Activated naive CD4-positive, alpha-beta T cell treated with anti-CD3 and anti-CD28 coated beads, Interleukin-2, amount 50 U/mL, for 72 hours (primary cell): ENCODE data around the gene ZNF689. TPM values are rescaled to one million over a fixed set of nuclear protein-coding genes. Genes with fewer than 3 reads are reported as not detected.
A peak's percentile ranks its signal among the peaks of the same experiment; 100 is the strongest.

Experiments used
- ATAC-seq, 2 donors: fragments of 150-1000 bp; cut with Tn5 transposase; 2 replicates each; pipeline ENCODE4 v1.10.0; 2021; ENCODE audit warnings: mild to moderate bottlenecking in 2 of 2, moderate library complexity in 2 of 2
- DNase-seq, 2 donors: peaks; one replicate each; pipeline ENCODE4 v3.0.0; 2021 to 2022; ENCODE audit warnings: low spot score in 2 of 2
- H3K27ac Mint-ChIP-seq, 2 donors: one replicate each; pipeline ENCODE4 v1.8.0; 2022; ENCODE audit warnings: mild to moderate bottlenecking in 2 of 2, mixed read lengths in 2 of 2
- H3K36me3 Mint-ChIP-seq, 2 donors: one replicate each; pipeline ENCODE4 v1.8.0; 2022; ENCODE audit warnings: mixed read lengths in 2 of 2
- H3K9me3 Mint-ChIP-seq, 2 donors: one replicate each; pipeline ENCODE4 v1.8.0; 2022; ENCODE audit warnings: mixed read lengths in 2 of 2
- total RNA-seq, 2 donors: library from RNA; stranded (reverse); gene quantifications; one replicate each; pipeline ENCODE4 v1.2.3, GENCODE V29; 2022

The ZNF689 gene
- total RNA-seq, 2 donors from 2014 or later = 11.6 to 13.7 TPM

- DNase-seq = no peak
These were observed 48.9 kb downstream of the ZNF689 start for GRCh38 chr16:30561089-30561816.

DNA sequence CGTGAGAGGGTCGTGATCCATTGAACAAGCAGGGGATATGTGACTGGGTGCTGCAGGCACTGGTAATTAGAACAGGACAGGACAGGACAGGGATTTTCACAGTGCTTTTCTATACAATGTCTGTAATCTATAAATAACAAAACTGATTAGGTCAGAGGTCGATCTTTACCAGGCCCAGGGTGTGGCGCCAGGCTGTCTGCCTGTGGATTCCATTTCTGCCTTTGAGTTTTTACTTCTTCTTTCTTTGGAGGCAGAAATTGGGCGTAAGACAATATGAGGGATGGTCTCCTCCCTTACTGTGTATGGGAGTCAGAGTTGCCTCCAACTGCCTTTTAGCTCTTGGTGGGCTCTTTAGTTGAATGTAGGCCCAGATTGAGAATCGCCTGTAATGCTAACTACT is 50.5 kb downstream of the ZNF689 start:
- Mint-ChIP-seq H3K36me3 (peaks cover 6 to 15% of the 10 kb centered on the region in 2 donors), H3K27ac (peak overlapping the region; percentile 38 to 90), H3K9me3 (no peaks in the 10 kb centered on the region)
- no peak for ATAC-seq
- DNase-seq = no peak

More at GRCh38 chr16:30561089-30561816, 48.9 kb downstream of the ZNF689 start:
- ATAC-seq = no peak
- Mint-ChIP-seq H3K9me3 (no peaks in the 10 kb centered on the region), H3K36me3 (peaks cover 6 to 11% of the 10 kb centered on the region in 2 donors), H3K27ac (peak overlapping the region; percentile 85 to 88)

DNA sequence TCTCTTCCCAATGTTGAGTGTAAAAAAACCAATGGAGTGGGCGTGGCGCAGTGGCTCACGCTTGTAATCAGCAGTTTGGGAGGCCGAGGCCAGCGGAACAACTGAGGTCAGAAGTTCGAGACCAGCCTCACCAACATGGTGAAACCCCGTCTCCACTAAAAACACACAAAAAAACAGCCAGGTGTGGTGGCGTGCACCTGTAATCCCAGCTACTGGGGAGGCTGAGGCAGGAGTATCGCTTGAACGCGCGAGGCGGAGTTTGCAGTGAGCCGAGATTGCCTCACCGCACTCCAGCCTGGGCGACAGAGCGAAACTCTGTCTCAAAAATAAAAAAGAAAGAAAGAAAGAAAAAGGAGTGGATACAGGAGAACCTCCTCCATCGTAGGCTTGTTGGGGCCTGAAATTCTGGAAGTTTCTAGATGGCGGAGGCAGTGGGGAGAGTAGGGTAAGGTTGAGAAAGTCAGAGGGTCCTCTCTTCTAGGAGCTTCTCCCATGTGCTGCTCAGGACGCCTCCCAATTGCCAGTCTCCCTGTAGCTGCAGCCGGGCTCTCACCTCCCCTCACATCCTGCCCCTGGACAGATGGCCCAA is 51.3 kb downstream of the ZNF689 start:
- ATAC-seq = no peak
- peaks cover 13 to 15% of the 10 kb centered on the region in 2 donors for H3K36me3 Mint-ChIP-seq
- H3K27ac Mint-ChIP-seq = peak overlapping the region; percentile 88 to 90
- no peak for DNase-seq
- H3K9me3 Mint-ChIP-seq = no peaks in the 10 kb centered on the region

GRCh38 chr16:30557957-30558788 is 52.0 kb downstream of the ZNF689 start, which contains the start of gene ZNF764:
ZNF764 (minus strand) TSS chr16:30558374; CDS start chr16:30558182, 192 bp downstream.
- peaks cover 15 to 20% of the 10 kb centered on the region in 2 donors for H3K36me3 Mint-ChIP-seq
- peak within 1 kb of the TSS; percentile 90 to 96 for H3K27ac Mint-ChIP-seq
- peak; percentile 96 to 97 for ATAC-seq
- peak; percentile 96 to 97 for DNase-seq
- no peaks in the 10 kb centered on the region for H3K9me3 Mint-ChIP-seq

DNA sequence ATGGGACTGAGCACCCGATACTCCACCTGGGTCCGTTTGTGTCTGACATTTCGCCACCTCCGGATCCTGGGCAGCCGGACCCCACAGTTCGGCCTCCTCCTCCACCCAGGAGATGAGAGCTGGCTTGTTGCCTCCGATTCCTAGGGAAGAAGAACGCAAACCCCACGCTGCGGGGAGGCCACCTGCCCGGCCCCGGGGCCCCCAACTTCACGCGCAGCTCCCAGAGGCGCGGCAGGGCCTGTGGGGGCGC is 52.6 kb downstream of the ZNF689 start:
- ATAC-seq (no peak), DNase-seq (no peak)
- Mint-ChIP-seq H3K9me3 (no peaks in the 10 kb centered on the region), H3K36me3 (peaks cover 15 to 23% of the 10 kb centered on the region in 2 donors), H3K27ac (peak overlapping the region; percentile 90 to 96)

DNA sequence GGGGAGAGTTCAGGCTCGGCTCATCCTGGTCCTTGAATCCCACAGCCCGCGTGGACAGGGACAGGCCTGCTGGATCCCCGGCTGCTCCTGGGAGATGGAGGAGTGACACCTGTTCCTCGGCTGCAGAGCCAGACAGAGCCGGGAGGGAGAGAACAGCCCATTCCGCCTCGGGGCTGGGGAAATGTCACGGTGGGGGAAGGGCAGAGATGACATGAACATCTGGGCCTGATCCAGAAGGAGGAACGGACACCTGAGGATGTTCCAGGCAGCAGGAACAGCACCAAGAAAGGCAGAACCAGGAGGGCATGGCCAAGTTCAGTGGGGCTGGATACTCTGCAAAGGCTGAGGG is 54.1 kb downstream of the ZNF689 start:
- ATAC-seq = no peak
- Mint-ChIP-seq H3K9me3 (no peaks in the 10 kb centered on the region), H3K36me3 (peaks cover 10 to 23% of the 10 kb centered on the region in 2 donors), H3K27ac (peak overlapping the region; percentile 90 to 96)
- no peak for DNase-seq

DNA sequence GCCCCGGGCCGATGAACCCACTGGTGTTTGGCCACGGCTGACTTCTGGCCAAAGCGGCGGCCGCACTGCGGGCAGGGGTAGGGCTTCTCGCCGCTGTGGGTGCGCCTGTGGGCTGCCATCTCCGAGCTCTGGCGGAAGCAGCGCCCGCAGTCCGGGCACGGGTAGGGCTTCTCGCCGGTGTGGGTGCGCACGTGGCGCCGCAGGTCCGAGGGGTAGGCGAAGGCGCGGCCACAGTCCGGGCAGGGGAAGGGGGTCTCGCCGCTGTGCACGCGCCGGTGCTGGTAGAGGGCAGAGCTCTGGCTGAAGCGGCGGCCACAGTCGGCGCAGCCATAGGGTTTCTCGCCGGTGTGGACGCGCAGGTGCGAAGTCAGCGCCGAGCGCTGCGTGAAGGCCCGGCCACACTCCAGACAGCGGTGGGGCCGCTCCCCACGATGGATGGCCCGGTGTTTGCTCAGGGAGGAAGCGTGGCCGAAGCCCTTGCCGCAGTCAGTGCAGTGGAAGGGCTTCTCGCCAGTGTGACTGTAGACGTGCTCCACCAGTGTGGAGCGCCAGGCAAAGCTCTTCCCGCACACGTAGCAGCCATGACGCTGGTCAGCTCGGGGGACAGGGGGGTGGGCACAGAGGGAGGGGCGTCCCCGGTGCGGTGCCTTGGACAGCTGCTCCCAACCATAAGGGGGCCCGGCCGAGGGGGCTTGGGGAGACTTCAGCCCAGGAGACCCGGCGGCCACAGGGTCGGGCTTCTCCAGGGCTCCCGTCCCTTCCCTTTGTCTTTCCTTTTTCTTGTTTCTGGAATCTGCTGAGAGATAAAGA is 54.7 kb downstream of the ZNF689 start:
- no peak for DNase-seq
- Mint-ChIP-seq H3K36me3 (peaks cover 10 to 23% of the 10 kb centered on the region in 2 donors), H3K27ac (peak overlapping the region; percentile 90 to 96), H3K9me3 (no peaks in the 10 kb centered on the region)
- no peak for ATAC-seq

GRCh38 chr16:30554557-30555314 is 55.5 kb downstream of the ZNF689 start:
- H3K27ac Mint-ChIP-seq = peak overlapping the region in 1 of 2 donors; percentile 50
- peaks cover 10 to 23% of the 10 kb centered on the region in 2 donors for H3K36me3 Mint-ChIP-seq
- no peaks in the 10 kb centered on the region for H3K9me3 Mint-ChIP-seq
- ATAC-seq (no peak), DNase-seq (no peak)

DNA sequence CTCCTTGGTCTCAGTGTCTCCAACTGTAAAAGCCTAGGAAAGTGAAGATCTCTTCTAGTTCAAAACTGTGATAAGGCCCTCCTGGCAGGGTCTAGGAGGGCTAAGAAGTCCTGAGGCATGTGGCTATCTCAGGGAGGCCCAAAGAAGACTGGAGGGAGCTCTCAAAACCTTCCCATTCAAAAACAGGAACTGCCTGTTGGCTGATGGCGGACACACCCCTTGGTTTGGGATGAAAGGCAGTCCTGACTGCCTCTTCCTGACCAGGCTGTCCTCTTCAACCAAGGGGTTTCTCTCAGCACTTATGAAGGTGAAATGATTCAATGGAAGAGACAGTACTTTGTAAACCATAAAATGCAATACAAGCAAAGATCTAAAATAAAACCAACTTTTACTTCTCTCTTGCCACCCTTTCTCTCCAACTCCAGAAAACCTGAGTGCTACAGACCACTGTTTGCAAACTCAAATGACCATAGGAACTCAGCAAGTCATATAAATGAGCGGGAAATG is 56.7 kb downstream of the ZNF689 start:
- Mint-ChIP-seq H3K36me3 (peaks cover 10 to 17% of the 10 kb centered on the region in 2 donors), H3K27ac (peak overlapping the region; percentile 88 to 96), H3K9me3 (no peaks in the 10 kb centered on the region)
- ATAC-seq (no peak), DNase-seq (no peak)

GRCh38 chr16:30552956-30553355 is 57.2 kb downstream of the ZNF689 start:
- no peak for DNase-seq
- no peaks in the 10 kb centered on the region for H3K9me3 Mint-ChIP-seq
- peak overlapping the region; percentile 88 to 96 for H3K27ac Mint-ChIP-seq
- peaks cover 10 to 17% of the 10 kb centered on the region in 2 donors for H3K36me3 Mint-ChIP-seq
- ATAC-seq = no peak

Other genes with a start within 250 kb of the ZNF689 start
- 10 to 100 TPM; 52.5 to 69.5 TPM for gene TBC1D10B, start 239.9 kb downstream of the ZNF689 start, total RNA-seq
- gene MYL11, start 235.6 kb downstream of the ZNF689 start, total RNA-seq = 1 to 10 TPM in 1 of 2 donors, under 1 TPM in 1; 0.97 to 1.2 TPM
- gene SEPTIN1, start 227.8 kb downstream of the ZNF689 start, total RNA-seq = 100 to 1,000 TPM; 161 to 208 TPM
- gene ZNF48, start 215.0 kb downstream of the ZNF689 start, total RNA-seq = 10 to 100 TPM in 1 of 2 donors, 1 to 10 TPM in 1; 7.6 to 10.9 TPM
- 1 to 10 TPM; 4.4 to 7.9 TPM for gene ZNF771, start 202.8 kb downstream of the ZNF689 start, total RNA-seq
- 100 to 1,000 TPM in 1 of 2 donors, 10 to 100 TPM in 1; 53.1 to 113 TPM for gene DCTPP1, start 180.4 kb downstream of the ZNF689 start, total RNA-seq
- gene SEPHS2, start 164.5 kb downstream of the ZNF689 start, total RNA-seq = 10 to 100 TPM; 54.8 to 62.7 TPM
- 100 to 1,000 TPM; 297 to 390 TPM for gene ITGAL, start 137.6 kb downstream of the ZNF689 start, total RNA-seq
- gene ZNF768, start 83.8 kb downstream of the ZNF689 start, total RNA-seq = 1 to 10 TPM; 2.3 to 9.3 TPM
- gene ZNF747, start 75.5 kb downstream of the ZNF689 start, total RNA-seq = 1 to 10 TPM; 4.5 to 8.2 TPM
- gene ZNF764, start 52.0 kb downstream of the ZNF689 start, total RNA-seq = 10 to 100 TPM; 11.1 to 11.6 TPM
- gene ZNF688, start 38.7 kb downstream of the ZNF689 start, total RNA-seq = 1 to 10 TPM; 7.2 TPM
- 10 to 100 TPM; 10.8 to 22.1 TPM for gene ZNF785, start 24.7 kb downstream of the ZNF689 start, total RNA-seq
- 100 to 1,000 TPM; 103 to 111 TPM for gene PRR14, start 40.6 kb upstream of the ZNF689 start, total RNA-seq
- gene FBRS, start 48.0 kb upstream of the ZNF689 start, total RNA-seq = 100 to 1,000 TPM; 104 to 117 TPM
- 10 to 100 TPM; 61.6 to 76.8 TPM for gene SRCAP, start 88.8 kb upstream of the ZNF689 start, total RNA-seq
- gene PHKG2, start 138.0 kb upstream of the ZNF689 start, total RNA-seq = 10 to 100 TPM; 32.9 to 61.9 TPM
- 1 to 10 TPM; 2.6 to 3.6 TPM for gene CFAP119, start 151.7 kb upstream of the ZNF689 start, total RNA-seq
- gene RNF40, start 151.9 kb upstream of the ZNF689 start, total RNA-seq = 10 to 100 TPM; 68.9 to 74.4 TPM
- 1 to 10 TPM in 1 of 2 donors, under 1 TPM in 1; 0.16 to 3.6 TPM for gene ZNF629, start 176.8 kb upstream of the ZNF689 start, total RNA-seq